SH-SY5Y (cell line): ENCODE measurements around the gene TCP11L1.

Source experiments
- GATA2 ChIP-seq: IDR thresholded peaks from 2 replicates; pipeline ENCODE4 v1.6.1; 2011; ENCODE audit warnings: mild to moderate bottlenecking, low read depth, low read length
- GATA3 ChIP-seq: IDR thresholded peaks from 2 replicates; pipeline ENCODE4 v1.6.1; 2011; ENCODE audit warnings: low read depth, mild to moderate bottlenecking, low read length, moderate library complexity

DNA sequence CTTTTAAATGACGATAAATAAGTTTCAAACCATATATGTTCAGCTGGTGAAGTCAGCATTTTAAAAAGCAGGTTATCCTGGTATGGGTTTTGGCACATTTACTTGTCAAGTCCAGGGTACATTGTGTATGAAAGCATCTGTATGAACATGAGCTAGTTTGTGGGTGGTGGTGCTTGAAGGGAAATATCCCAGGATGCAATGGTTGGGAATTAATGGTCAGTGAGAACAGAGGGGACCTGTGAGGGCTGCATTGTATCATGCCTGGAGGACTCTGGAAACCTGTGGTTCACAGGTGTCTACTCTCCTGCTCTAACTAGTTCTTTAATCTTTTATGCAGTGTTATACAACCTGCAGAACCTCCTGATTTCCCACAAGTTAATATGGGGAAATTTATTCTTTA lies 17.9 kb upstream of the TCP11L1 start:
- TF ChIP-seq GATA3: no peak
- no peak for TF ChIP-seq GATA2
